Measurements from ENCODE around the gene APIP.
"Not testable (repeated sequence)": the region's sequence is repeated elsewhere in the genome, so short reads cannot be mapped to it uniquely, and the experiment has no call there.

APIP gene

DNA sequence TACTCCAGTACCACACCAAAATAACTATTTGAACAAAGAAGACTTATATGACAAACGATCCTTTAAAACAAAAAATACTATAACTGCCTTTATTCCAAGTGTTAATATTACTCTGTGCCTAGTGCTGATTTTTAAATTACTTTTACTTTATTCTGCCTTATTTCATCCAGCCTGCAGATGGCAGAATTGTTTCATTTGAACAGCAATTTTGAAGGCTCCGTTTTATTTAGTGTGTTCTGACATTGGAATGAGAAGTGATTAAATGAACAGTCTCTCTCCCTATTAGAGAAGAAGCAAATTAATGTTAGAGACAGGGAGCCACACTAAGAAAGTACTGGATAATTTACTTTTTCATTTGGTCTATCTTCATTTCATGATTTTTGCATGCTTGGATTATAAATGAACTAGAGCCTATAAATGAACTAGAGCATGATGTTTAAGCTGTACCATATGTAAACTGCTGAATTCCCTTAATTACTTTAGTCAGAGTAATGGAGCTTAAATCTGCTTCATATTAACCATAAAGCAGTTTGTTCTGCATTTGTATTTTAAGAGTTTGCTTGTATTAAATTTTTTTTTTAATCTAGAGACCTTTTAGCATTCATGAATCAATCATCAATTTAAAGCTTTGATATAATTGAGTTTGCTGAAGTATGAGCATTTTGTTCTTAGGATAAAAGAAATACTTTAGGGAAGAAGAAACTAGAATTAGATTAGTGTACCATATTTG lies 10.1 kb upstream of the APIP start:
- peak in 2 of 5 donors; percentile 18 to 48 for DNase-seq

DNA sequence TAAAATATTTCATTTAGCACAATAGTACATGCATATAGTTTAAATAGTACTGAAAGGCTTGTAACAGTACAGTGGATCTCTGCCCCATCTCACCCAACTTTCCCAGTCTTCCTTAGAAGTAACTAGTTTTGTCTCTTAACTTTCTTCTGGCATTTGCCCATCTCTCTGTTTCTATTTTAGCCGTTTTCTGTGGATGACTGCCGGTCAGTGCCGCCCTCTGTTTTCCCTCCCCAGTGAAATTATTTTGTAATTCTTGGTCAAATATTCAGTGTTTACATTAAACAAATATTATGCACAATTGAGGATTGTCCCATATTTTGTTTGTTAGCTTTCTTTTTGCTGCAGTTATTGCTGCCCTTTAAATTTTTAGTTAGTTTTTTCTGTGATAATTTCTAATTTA lies 8.5 kb upstream of the APIP start:
- DNase-seq, result no peak

DNA sequence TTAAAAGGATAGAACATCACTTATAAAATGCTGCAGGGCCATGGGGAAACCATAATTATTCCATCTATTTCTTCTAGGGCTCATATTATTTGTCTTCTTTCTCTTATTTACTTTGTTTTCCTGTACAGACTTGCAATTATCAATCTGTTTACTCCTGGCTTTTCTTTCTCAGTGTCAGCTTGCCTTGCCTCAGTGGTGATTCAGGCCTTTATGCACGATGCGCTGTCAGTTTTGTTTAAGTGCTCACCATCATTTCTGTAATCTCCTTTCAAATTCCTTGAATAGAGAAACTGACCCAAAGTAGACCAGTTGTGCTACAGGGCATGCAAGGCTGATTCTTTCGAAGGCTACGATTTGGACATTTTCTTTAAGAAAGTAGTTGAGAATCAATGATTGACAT lies 5.0 kb upstream of the APIP start:
- DNase-seq, result no peak

DNA sequence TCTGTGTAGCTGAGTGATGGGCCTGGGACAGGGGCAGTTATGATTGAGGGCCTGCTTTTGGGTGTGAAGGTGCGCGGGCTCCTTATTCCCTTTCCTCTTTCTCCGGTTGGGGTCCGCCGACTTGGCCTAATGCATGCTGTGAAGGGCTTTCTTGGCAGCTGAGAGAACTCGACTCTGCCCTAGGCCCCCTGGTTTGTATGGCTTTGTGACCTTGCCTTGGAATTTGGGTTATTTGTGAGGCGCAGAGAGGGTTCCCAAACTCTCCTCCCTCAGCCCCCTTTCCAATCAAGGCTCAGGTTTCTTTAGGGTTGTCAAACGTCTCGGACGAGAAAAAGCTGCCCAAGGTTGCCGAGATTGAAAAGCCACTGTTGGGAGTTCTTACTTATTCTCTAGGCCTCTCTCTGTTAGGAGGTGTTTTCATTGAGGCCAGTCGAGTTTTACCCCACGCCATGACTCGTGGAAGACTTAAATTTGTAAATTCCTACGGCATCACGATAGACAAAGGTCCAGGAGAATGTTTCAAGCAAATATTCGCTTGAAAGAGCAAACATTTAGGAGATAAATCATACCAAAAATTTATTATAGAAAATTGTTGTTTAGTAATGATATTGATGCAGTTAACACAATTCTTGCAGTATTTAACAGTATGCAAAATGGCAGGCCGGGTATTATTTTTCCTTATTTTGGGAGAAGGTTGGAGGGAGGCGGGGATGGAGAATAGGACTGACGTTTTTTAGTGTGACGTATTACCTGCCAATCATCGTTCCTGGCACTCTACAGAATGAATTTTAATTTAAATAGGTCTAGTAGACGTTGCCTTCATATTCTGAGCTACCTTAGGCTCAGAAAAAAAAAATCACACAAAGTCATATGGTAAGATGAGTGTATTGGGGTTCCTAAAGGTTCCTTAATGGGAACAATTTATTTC lies 928 bp upstream of the APIP start:
- peak in 1 of 5 donors; percentile 3 for DNase-seq

DNA sequence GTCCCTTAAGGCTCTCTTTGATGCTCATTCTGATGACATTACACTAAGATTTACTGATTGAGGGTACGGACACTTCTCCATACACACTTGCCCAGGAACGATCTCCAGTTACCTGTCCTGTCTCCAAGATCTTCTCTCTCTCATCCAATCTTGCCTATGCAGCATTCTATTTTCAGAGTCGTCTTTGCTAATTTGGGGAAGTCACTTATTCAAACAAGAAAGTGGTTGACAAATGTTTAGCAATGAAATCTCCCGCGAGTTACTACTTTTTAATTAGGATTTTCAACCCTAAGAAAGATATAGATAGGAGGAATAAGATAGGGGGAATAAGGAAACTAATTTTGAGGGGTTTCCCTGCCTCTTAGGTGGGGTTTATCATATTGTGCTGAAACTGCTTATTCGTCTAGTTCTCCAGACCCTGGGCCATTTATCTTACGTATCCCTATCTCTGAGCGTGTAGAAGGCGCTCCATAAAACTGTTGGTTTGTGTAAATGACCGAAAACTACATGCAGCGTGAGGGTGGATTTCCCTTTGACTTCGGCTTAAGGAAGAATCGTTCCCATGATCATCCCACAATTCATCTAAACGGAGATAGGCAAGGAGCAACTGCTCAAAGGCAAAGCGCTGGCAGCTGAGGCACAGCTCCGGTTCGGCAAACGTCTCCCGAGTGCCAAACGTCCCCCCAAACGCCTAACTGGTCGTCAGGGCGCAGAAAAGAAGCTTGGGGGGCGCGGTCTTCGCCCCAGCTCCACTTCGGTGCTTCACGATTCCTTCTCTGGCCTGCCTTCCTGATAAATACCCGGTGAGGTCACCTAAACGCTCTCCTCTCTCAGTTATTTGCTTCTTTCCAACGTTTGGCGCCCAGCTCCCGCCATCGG lies 804 bp downstream of the APIP start:
- no peak for DNase-seq

DNA sequence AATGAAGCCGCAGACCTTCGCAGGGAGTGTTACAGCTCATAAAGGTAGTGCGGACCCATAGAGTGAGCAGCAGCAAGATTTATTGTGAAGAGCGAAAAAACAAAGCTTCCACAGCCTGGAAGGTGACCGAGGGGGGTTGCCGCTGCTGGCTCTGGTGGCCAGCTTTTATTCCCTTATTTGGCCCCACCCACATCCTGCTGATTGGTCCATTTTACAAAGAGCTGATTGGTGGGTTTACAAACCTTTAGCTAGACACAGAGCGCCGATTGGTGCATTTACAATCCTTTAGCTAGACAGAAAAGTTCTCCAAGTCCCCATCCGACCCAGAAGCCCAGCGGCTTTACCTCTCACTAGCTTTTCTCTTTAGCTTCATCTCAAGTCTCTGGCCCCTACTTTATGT lies 2.6 kb downstream of the APIP start:
- DNase-seq, result not testable (repeated sequence)

DNA sequence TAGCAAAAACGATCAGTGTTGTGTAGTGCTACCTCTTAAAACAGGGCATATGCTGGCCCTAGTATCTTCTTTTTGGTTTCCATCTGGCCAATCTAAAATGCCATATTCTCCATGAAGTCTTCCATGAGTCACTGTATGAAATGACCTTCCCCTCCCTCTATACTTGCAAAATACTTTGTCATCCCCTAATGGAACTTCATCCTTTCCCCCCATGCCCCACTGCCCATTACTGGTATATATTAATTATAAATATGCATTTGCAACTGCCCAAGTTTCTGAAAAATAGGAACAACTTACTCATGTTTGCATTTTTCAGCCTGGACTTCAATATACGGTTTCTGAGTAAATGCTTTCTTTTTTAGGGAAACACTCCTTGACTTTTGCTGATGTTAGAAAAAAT lies 4.5 kb downstream of the APIP start:
- DNase-seq, result no peak

DNA sequence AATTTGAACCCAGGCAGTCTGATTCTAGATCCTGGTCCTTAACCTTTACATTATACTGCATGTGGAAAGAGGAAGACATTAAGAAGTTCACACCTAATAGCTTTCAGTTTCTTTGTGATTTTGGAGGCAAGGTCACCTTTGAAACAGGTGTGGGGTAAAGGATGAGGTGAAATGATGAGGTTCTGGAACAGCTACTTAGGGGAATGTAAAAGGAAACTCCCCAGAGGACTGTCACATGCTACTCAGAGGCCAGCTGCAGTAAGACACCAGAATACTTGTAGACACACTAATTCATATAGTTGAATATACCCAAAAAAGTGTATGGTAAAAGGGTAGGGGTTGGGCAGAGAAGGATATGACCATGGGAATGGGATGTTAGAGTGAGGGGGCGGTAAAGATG lies 5.4 kb downstream of the APIP start:
- no peak for DNase-seq

DNA sequence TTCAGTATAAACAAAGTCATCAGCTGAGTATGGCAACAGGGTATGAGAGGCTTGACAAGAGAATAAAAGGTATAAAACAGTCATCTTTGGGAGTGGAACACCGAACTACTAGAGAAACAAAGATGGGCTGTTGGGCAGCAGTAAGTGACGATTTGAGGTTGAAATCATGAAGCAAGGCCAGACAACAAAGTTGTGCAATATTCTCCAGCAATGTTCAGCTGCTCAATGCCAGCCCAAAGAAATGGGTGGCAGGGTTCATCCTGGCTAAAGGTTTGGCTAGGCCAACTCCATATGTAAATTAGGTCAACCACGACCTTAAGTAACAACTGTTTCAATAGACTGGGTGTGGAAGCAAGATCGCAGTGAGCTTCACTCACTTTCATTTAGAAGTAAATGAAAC lies 6.2 kb downstream of the APIP start:
- no peak for DNase-seq

DNA sequence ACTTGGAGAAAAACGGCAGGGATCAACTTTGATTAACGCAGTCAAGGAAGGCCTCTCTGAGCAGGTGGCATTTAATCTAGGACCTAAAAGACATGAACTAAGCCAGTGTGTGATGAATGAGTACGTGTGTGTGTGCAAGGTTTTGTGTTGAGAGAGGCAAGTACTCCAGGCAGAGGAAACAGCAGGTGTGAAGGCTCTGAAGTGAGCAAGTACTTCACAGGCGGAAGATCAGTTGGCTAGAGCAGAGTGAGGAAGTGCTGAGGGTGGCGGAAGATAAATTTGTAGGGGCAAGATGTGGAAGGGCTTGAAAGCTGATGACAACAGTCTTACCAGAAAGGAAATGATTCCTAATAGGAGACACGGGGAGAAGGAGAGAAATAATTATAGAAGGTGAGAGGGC lies 6.8 kb downstream of the APIP start:
- DNase-seq, result no peak

DNA sequence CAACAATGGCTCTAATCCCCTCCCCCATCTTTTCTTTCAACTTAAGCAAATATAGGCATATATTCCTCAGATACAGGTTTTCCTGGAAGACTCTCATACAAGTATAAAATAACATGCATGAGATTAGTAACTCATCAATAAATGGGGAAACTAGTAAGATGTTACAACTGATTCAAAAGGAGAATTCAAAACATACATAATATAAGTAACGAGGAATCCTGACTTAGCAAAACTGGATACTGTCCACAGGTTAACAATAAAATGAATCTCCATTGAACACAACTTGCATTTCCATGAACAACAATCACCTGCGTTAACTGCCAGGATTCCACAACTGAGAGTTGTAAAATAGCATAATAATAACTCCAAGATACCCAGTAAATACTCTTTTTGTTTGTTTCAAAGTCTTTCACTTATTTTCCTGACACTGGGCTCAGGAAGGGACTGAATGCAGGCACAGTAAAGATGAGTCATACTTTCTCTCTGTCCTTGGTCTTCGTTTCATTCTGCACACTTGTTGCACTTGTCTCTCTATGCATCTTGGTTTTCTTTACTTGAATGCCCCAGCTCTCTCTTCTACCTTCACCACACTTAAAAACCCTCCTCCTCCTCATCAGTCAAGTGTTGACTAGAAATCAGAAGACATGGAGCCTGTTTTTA lies 8.1 kb downstream of the APIP start:
- DNase-seq, result no peak

DNA sequence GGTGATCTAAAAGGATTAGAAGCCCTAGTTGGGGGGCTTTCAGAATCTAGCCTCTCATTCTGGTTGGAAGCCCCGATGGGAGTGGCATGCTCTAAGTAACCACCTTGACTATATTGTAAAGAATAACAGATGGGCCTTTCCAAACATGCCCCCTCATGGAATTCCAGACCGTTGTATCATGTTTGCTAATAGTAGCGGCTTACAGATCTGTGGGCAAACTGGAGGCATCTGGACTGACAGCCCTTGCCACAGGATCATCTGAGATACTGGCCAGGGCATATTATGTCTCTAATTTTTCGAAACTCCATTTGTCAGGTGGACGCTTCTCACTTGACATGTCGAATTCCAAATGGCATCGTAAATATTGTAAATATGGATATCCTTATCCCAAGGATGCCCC lies 10.5 kb downstream of the APIP start:
- no peak for DNase-seq

DNA sequence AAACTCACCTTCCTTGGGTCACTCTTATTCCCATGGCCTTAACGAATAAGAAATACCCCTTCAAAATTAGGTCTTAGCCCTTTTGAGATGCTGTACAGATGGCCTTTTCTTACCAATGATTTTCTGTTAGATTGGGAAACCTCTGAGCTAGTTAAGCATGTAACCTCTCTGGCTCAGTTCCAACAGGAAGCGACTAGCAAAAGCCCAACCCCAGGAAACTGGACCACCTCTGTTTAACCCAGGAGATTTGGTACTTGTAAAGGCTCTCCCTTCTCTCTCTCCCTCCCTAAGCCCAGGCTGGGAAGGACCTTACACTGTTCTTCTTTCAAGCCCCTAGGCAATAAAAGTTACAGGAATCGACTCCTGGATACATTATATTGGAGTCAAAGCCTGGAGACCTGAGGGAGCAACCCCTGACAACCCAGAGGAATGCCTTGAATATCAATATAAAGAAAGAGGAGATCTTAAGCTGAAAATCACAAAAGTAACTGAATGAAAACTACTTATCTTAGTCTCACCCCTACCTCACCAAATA lies 11.7 kb downstream of the APIP start:
- no peak for DNase-seq

DNA sequence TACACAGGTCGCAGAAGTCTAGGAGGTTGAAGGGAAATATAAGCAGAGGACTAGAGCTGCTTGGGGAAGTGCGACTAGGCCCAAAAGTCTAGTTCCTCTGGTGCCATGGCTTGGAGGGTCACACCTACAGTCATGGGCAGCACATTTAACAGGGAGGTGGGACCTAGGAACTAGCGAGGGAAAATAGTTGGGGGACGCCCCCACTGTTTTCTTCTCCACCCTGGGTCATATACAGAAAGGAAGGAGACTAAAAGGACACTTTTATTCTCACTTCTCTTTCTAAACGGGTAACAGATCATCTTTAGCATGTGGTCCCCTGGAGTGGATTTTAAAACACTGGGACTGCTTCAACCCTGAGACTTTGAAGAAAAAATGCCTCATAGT lies 16.6 kb downstream of the APIP start:
- no peak for DNase-seq

DNA sequence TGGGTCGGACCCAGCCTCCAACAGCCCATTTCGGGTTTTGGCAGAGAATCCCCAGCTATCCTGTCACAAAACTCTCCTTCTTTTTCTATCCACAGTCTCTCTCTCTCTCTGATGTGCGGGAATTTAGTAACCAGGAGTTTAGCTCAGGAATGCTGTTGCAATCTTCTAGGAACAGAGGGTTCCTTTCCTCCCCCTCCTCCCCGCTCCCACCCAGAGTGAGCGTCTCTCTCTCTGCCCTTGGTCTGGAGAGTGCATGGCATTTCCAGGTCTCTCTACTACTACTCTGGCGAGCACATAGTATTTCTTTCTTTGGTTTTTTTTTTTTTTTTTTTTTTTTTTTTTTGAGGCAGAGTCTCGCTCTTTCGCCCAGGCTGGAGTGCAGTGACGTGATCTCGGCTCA lies 17.7 kb downstream of the APIP start:
- DNase-seq, result no peak

DNA sequence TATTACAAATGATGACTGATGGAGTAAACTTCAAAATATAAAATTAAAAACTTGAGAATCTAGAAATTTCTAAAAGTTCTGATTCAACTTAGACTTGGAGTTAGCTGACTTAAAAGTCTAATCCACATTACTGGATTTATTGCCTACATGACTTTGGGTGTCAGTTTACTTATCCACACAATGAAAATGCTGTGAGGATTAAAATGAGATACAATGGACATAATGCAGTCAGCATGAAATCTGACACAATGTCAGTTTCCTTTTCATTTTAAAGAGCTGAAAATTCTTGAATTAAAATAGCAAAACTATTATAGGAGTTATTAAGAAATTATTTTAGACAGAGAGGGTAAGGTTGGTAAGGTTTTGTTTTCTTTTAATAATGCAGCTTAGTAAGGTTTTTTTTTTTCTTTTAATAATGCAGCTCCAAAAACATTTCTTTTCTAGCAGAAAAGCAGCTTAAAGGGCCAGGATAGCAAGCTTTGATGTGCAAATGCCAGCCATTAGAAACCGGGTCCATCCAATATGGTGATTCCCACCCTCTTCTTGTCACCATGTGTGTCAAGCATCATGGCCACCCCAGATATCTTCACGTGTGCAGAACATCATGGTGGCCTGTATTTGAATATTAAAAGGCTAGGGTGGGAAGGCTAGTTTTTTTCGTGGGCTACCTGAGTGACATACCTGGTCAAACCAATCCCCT lies 18.9 kb downstream of the APIP start:
- no peak for DNase-seq

DNA sequence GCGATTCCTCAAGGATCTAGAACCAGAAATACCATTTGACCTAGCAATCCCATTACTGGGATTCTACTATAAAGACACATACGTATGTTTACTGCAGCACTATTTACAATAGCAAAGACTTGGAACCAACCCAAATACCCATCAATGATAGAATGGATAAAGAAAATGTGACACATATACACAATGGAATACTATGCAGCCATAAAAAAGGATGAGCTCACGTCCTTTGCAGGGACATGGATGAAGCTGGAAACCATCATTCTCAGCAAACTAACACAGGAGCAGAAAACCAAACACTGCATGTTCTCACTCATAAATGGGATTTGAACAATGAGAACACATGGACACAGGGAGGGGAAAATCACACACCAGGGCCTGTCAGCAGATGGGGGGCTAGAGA lies 20.0 kb downstream of the APIP start:
- DNase-seq, result not testable (repeated sequence)

DNA sequence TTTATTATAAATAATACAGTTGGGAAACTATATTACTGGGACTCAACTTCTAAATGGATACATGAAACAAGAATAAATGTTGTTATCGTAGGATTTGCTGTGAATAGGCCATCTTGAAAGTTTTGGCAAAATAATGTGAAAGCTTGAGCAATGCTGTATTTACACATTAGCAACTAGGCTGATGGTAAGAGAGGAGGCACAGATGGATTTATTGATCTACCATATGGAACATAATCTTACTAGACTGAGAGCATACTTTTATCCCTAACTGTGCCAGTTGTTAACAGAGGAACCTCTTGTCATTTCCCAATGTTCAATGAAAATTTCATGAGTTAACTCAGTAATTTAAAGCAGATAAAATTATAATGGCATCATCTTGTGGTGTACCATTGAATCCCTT lies 22.8 kb downstream of the APIP start:
- DNase-seq, result no peak

DNA sequence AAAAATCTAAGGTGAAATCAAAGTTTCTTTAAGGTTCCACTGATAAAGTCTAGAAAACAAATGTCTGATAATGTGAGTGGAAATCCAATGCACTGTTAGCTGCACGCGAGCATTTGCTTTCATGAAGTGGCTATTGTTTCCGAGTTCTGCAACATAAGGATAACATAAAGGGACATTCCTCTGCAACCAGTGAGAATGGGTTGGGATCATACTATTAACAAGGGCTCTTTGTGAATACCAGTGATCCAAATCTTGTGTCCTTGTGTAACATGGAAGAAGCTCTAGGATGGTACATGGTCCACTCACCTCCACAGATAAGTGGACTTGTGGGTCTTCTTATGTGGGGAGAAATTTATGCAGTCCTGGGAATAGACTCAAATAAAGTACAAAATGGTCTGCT lies 24.6 kb downstream of the APIP start:
- DNase-seq, result no peak

DNA sequence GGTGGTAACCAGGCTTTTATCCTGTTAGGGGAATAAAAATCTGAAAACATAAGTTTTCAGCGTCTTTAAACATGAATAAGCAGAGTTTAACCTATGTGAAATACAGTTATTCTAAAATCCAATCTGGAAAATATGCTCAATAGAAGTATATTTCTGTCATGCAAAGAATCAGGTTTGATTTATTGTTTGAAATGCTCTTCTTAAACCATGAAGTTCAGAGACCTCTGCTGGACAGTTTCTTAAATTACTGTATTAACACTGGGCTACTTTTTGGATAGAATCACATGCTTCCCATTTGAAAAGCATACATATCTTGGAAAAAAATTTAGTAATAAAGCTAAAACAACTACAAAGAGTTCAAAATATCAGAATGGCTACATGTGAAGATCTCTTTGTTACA lies 25.4 kb downstream of the APIP start:
- peak in 1 of 5 donors; percentile 4 for DNase-seq

DNA sequence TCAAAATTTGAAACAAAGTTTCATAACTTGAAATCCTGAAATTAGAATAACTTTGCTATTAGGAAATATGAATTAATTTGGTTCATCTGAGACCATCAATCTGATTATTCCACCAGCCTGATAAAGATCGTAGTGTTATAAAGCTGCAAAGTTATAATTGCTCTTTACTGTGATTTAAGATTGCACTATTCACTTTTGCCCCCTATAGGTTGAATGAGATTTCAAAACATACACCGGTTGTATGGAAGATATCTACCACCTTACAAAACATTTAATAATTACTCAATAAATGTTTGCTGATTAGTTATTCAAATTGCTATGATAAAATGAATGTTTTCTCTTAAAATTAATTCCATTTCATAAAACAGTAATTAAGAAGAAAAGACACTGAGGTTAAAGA lies 26.1 kb downstream of the APIP start:
- no peak for DNase-seq

DNA sequence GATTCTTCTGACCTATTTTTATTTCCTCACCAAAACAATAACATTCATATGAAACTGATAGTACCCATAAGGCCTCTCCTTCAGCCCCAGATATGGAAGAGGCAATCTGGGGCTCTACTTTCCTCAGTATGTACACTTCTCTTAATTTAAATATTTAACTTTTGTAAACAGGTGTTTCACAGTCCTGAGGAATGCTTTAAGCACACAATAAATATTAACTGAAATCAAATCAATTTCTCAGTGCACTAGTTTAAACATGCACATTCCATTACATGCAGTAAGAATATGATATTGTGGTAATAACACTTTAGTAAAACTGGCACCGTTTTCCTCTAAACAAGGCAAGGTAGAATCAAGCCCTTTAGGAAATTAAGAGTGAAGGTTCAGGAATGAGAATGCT lies 28.9 kb downstream of the APIP start:
- no peak for DNase-seq

Measured in T-helper 1 cell (primary cell).